Lower leg skin (tissue), 3 donors: ENCODE data around the gene CYP8B1.

Experiments used
- POLR2A ChIP-seq, 2 donors: fragments of 450-650 bp; IDR thresholded peaks; one replicate each; pipeline ENCODE4 v1.6.1; 2016 to 2017; ENCODE audit warnings: antibody characterized with exemption in 2 of 2, mild to moderate bottlenecking in 1 of 2, moderate library complexity in 1 of 2
- TF ChIP-seq, protein P1 (sequence below), 3 donors: fragments of 450-650 bp; IDR thresholded peaks; one replicate each; pipeline ENCODE4 v1.5.1; 2016; ENCODE audit warnings: antibody characterized with exemption in 3 of 3, mild to moderate bottlenecking in 3 of 3, moderate library complexity in 2 of 3

- TF ChIP-seq, protein P1, sequence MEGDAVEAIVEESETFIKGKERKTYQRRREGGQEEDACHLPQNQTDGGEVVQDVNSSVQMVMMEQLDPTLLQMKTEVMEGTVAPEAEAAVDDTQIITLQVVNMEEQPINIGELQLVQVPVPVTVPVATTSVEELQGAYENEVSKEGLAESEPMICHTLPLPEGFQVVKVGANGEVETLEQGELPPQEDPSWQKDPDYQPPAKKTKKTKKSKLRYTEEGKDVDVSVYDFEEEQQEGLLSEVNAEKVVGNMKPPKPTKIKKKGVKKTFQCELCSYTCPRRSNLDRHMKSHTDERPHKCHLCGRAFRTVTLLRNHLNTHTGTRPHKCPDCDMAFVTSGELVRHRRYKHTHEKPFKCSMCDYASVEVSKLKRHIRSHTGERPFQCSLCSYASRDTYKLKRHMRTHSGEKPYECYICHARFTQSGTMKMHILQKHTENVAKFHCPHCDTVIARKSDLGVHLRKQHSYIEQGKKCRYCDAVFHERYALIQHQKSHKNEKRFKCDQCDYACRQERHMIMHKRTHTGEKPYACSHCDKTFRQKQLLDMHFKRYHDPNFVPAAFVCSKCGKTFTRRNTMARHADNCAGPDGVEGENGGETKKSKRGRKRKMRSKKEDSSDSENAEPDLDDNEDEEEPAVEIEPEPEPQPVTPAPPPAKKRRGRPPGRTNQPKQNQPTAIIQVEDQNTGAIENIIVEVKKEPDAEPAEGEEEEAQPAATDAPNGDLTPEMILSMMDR (IDR thresholded peaks at IDR 0.05), result no peak
- no peak for TF ChIP-seq POLR2A (IDR thresholded peaks at IDR 0.05)
These were observed 8.5 kb downstream of the CYP8B1 start for GRCh38 chr3:42867138-42867537.
